Measurements from ENCODE around the gene KIF26B.

The KIF26B gene

GRCh38 chr1:245370905-245371581, 216.3 kb downstream of the KIF26B start:
- DNase-seq (ENCODE audit: insufficient read length, low spot score) = no peak
- TF ChIP-seq POLR2A (IDR thresholded peaks at IDR 0.05; ENCODE audit: low read depth, low read length) = no peak
- no peak for TF ChIP-seq TAF1 (IDR thresholded peaks at IDR 0.05; ENCODE audit: low read depth, low read length)
- no peak for TF ChIP-seq POU2F2 (IDR thresholded peaks at IDR 0.05; ENCODE audit: low read depth, low read length)
- no peak for TF ChIP-seq POLR2AphosphoS5 (IDR thresholded peaks at IDR 0.05; ENCODE audit: low read depth, low read length)
- no peak for TF ChIP-seq SPI1 (IDR thresholded peaks at IDR 0.05; ENCODE audit: low read depth, low read length)
- no peak for TF ChIP-seq PAX5 (IDR thresholded peaks at IDR 0.05; ENCODE audit: insufficient read depth, low read length, severe bottlenecking)
- FAIRE-seq = no peak

GRCh38 chr1:245373131-245373530, 218.3 kb downstream of the KIF26B start:
- no peak for DNase-seq (ENCODE audit: insufficient read length, low spot score)
- TF ChIP-seq SPI1 (IDR thresholded peaks at IDR 0.05; ENCODE audit: low read depth, low read length) (no peak), PAX5 (IDR thresholded peaks at IDR 0.05; ENCODE audit: insufficient read depth, low read length, severe bottlenecking) (no peak), TAF1 (IDR thresholded peaks at IDR 0.05; ENCODE audit: low read depth, low read length) (no peak), POLR2A (IDR thresholded peaks at IDR 0.05; ENCODE audit: low read depth, low read length) (no peak), POU2F2 (IDR thresholded peaks at IDR 0.05; ENCODE audit: low read depth, low read length) (no peak), POLR2AphosphoS5 (IDR thresholded peaks at IDR 0.05; ENCODE audit: low read depth, low read length) (no peak)
- FAIRE-seq = no peak

GRCh38 chr1:245375789-245376460, 221.1 kb downstream of the KIF26B start:
- DNase-seq (ENCODE audit: insufficient read length, low spot score) (no peak), FAIRE-seq (no peak)
- no peak for TF ChIP-seq TAF1 (IDR thresholded peaks at IDR 0.05; ENCODE audit: low read depth, low read length)
- TF ChIP-seq POLR2AphosphoS5 (IDR thresholded peaks at IDR 0.05; ENCODE audit: low read depth, low read length) = no peak
- no peak for TF ChIP-seq POLR2A (IDR thresholded peaks at IDR 0.05; ENCODE audit: low read depth, low read length)
- TF ChIP-seq PAX5 (IDR thresholded peaks at IDR 0.05; ENCODE audit: insufficient read depth, low read length, severe bottlenecking) = no peak
- TF ChIP-seq POU2F2 (IDR thresholded peaks at IDR 0.05; ENCODE audit: low read depth, low read length) = no peak

GRCh38 chr1:245377854-245378253, 223.1 kb downstream of the KIF26B start:
- no peak for DNase-seq (ENCODE audit: insufficient read length, low spot score)
- TF ChIP-seq TAF1 (IDR thresholded peaks at IDR 0.05; ENCODE audit: low read depth, low read length) (no peak), PAX5 (IDR thresholded peaks at IDR 0.05; ENCODE audit: insufficient read depth, low read length, severe bottlenecking) (no peak), POU2F2 (IDR thresholded peaks at IDR 0.05; ENCODE audit: low read depth, low read length) (no peak), POLR2A (IDR thresholded peaks at IDR 0.05; ENCODE audit: low read depth, low read length) (no peak), POLR2AphosphoS5 (IDR thresholded peaks at IDR 0.05; ENCODE audit: low read depth, low read length) (no peak), SPI1 (IDR thresholded peaks at IDR 0.05; ENCODE audit: low read depth, low read length) (no peak)
- FAIRE-seq = no peak

GRCh38 chr1:245378311-245378722, 223.5 kb downstream of the KIF26B start:
- FAIRE-seq = no peak
- no peak for DNase-seq (ENCODE audit: insufficient read length, low spot score)
- TF ChIP-seq POU2F2 (IDR thresholded peaks at IDR 0.05; ENCODE audit: low read depth, low read length) (no peak), POLR2AphosphoS5 (IDR thresholded peaks at IDR 0.05; ENCODE audit: low read depth, low read length) (no peak), POLR2A (IDR thresholded peaks at IDR 0.05; ENCODE audit: low read depth, low read length) (no peak), PAX5 (IDR thresholded peaks at IDR 0.05; ENCODE audit: insufficient read depth, low read length, severe bottlenecking) (no peak), TAF1 (IDR thresholded peaks at IDR 0.05; ENCODE audit: low read depth, low read length) (no peak), SPI1 (IDR thresholded peaks at IDR 0.05; ENCODE audit: low read depth, low read length) (no peak)

- FAIRE-seq (peak; percentile 20), DNase-seq (ENCODE audit: insufficient read length, low spot score) (no peak)
- no peak for TF ChIP-seq TAF1 (IDR thresholded peaks at IDR 0.05; ENCODE audit: low read depth, low read length)
- TF ChIP-seq SPI1 (IDR thresholded peaks at IDR 0.05; ENCODE audit: low read depth, low read length) = no peak
- no peak for TF ChIP-seq POLR2A (IDR thresholded peaks at IDR 0.05; ENCODE audit: low read depth, low read length)
- no peak for TF ChIP-seq POLR2AphosphoS5 (IDR thresholded peaks at IDR 0.05; ENCODE audit: low read depth, low read length)
Measured at GRCh38 chr1:245378745-245379144, 224.0 kb downstream of the KIF26B start.

GRCh38 chr1:245380790-245381535, 226.2 kb downstream of the KIF26B start:
- FAIRE-seq (no peak), DNase-seq (ENCODE audit: insufficient read length, low spot score) (no peak)
- TF ChIP-seq PAX5 (IDR thresholded peaks at IDR 0.05; ENCODE audit: insufficient read depth, low read length, severe bottlenecking) (no peak), POLR2A (IDR thresholded peaks at IDR 0.05; ENCODE audit: low read depth, low read length) (no peak), SPI1 (IDR thresholded peaks at IDR 0.05; ENCODE audit: low read depth, low read length) (no peak), POLR2AphosphoS5 (IDR thresholded peaks at IDR 0.05; ENCODE audit: low read depth, low read length) (no peak), TAF1 (IDR thresholded peaks at IDR 0.05; ENCODE audit: low read depth, low read length) (no peak), POU2F2 (IDR thresholded peaks at IDR 0.05; ENCODE audit: low read depth, low read length) (no peak)

GRCh38 chr1:245382981-245383380, 228.2 kb downstream of the KIF26B start:
- FAIRE-seq (no peak), DNase-seq (ENCODE audit: insufficient read length, low spot score) (no peak)
- TF ChIP-seq TAF1 (IDR thresholded peaks at IDR 0.05; ENCODE audit: low read depth, low read length) = no peak
- TF ChIP-seq POLR2A (IDR thresholded peaks at IDR 0.05; ENCODE audit: low read depth, low read length) = no peak
- no peak for TF ChIP-seq SPI1 (IDR thresholded peaks at IDR 0.05; ENCODE audit: low read depth, low read length)
- TF ChIP-seq POU2F2 (IDR thresholded peaks at IDR 0.05; ENCODE audit: low read depth, low read length) = no peak
- no peak for TF ChIP-seq POLR2AphosphoS5 (IDR thresholded peaks at IDR 0.05; ENCODE audit: low read depth, low read length)
- TF ChIP-seq PAX5 (IDR thresholded peaks at IDR 0.05; ENCODE audit: insufficient read depth, low read length, severe bottlenecking) = no peak
